Ascending aorta (tissue), 2 donors: ENCODE data around the gene MAEL. TPM values are rescaled to one million over a fixed set of nuclear protein-coding genes. Genes with fewer than 3 reads are reported as not detected.

ENCODE experiments used
- DNase-seq, 2 donors: peaks; one replicate each; pipeline ENCODE4 v3.0.0-alpha.2; 2019; ENCODE audit warnings: low spot score in 2 of 2
- H3K27ac ChIP-seq, 2 donors: fragments of 200-600 bp; sonication (generic); one replicate each; pipeline ENCODE4 v1.5.1; 2016 to 2017; ENCODE audit warnings: mild to moderate bottlenecking in 1 of 2
- H3K27me3 ChIP-seq: fragments of 200-600 bp; sonication (generic); one replicate; pipeline ENCODE4 v1.5.1; 2017
- H3K36me3 ChIP-seq, 2 donors: fragments of 200-600 bp; sonication (generic); one replicate each; pipeline ENCODE4 v1.5.1; 2016
- H3K4me1 ChIP-seq, 2 donors: fragments of 200-600 bp; sonication (generic); one replicate each; pipeline ENCODE4 v1.5.1; 2016 to 2017; ENCODE audit warnings: mild to moderate bottlenecking in 1 of 2
- H3K4me3 ChIP-seq, 2 donors: fragments of 200-600 bp; sonication (generic); one replicate each; pipeline ENCODE4 v1.5.1; 2016 to 2017; ENCODE audit warnings: mild to moderate bottlenecking in 1 of 2
- H3K9me3 ChIP-seq, 2 donors: fragments of 200-600 bp; sonication (generic); one replicate each; pipeline ENCODE4 v1.5.1; 2016
- intact Hi-C: fragments of 100-400 bp; cut with DNase I; formaldehyde crosslinking; loops from one replicate; pipeline ENCODE4 v1.15.1; 2023
- total RNA-seq: library from RNA; depleted of rRNA; stranded (reverse); fragments of >200 nt; gene quantifications from one replicate; pipeline ENCODE4 v1.1.0, GENCODE V29; 2016
- TF ChIP-seq, protein P1 (sequence below), 3 experiments: fragments of 200-600 bp in 2 of 3; fragments of 450-650 bp in 1 of 3; sonication (generic) in 2 of 3; IDR thresholded peaks; one replicate each; pipeline ENCODE4 v1.5.1; 2016 to 2019; ENCODE audit warnings: antibody characterized with exemption in 3 of 3, mild to moderate bottlenecking in 1 of 3, moderate library complexity in 1 of 3

Gene MAEL
- total RNA-seq, 1 donor from 2014 or later: not detected

DNA sequence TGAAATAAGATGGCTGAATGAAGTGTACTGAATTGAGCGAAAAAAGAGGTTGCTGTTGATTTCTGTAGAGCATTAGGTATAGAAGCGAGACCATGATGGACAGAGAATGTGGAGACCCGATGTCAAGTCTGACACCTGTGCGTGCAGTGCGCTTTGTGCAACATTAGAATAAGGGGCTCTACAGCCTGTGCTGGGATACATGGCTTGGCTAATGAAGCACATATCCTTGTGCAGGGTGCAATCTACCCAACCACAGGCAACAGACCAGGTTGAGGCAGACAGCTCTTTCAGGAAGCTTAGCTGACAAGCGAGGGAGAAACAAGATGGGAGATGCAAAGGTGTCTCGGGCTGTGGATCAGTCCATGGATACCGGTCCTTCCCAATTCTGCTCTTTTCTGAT lies 82.2 kb downstream of the MAEL start:
- Histone ChIP-seq H3K9me3 (no peaks in the 10 kb centered on the region), H3K36me3 (no peaks in the 10 kb centered on the region), H3K27me3 (no peaks in the 10 kb centered on the region), H3K4me3 (no peak overlapping the region), H3K27ac (no peak overlapping the region), H3K4me1 (peaks cover 0 to 2% of the 10 kb centered on the region in 2 donors)
- TF ChIP-seq, protein P1, sequence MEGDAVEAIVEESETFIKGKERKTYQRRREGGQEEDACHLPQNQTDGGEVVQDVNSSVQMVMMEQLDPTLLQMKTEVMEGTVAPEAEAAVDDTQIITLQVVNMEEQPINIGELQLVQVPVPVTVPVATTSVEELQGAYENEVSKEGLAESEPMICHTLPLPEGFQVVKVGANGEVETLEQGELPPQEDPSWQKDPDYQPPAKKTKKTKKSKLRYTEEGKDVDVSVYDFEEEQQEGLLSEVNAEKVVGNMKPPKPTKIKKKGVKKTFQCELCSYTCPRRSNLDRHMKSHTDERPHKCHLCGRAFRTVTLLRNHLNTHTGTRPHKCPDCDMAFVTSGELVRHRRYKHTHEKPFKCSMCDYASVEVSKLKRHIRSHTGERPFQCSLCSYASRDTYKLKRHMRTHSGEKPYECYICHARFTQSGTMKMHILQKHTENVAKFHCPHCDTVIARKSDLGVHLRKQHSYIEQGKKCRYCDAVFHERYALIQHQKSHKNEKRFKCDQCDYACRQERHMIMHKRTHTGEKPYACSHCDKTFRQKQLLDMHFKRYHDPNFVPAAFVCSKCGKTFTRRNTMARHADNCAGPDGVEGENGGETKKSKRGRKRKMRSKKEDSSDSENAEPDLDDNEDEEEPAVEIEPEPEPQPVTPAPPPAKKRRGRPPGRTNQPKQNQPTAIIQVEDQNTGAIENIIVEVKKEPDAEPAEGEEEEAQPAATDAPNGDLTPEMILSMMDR (IDR thresholded peaks at IDR 0.05): no peak
- intact Hi-C loops: no loop called here
- DNase-seq: no peak

Other genes starting within 250 kb of the MAEL start
- 10.2 TPM for gene POGK, start 149.8 kb upstream of the MAEL start, total RNA-seq
- 12.8 TPM for gene TADA1, start 113.0 kb upstream of the MAEL start, total RNA-seq
- gene ILDR2, start 13.7 kb upstream of the MAEL start, total RNA-seq: not detected
- not detected for gene GPA33, start 101.1 kb downstream of the MAEL start, total RNA-seq
- gene STYXL2, start 104.8 kb downstream of the MAEL start, total RNA-seq: 0.96 TPM
- 3.0 TPM for gene POU2F1, start 231.6 kb downstream of the MAEL start, total RNA-seq